OCI-LY7 (cell line): Measurements from ENCODE around the gene SERPINE1.

Source experiments
- CTCF ChIP-seq: fragments of 200-600 bp; sonication (generic); conservative IDR thresholded peaks from 2 replicates; pipeline ENCODE4 v1.5.1; 2014; ENCODE audit warnings: mild to moderate bottlenecking, antibody characterized with exemption, low read length, moderate library complexity, mixed read lengths
- EZH2phosphoT487 ChIP-seq: fragments of 200-600 bp; sonication (generic); IDR thresholded peaks from 2 replicates; pipeline ENCODE4 v1.6.1; 2018; ENCODE audit warnings: low read depth, borderline replicate concordance, mild to moderate bottlenecking, mixed run types, antibody characterized with exemption, low read length, moderate library complexity, mixed read lengths

- TF ChIP-seq CTCF, result no peak
- no peak for TF ChIP-seq EZH2phosphoT487
These were observed 2.8 kb downstream of the SERPINE1 start for GRCh38 chr7:101129603-101130117.
